ENCODE results near the gene MGAT2. TPM values are rescaled to one million over a fixed set of nuclear protein-coding genes. Genes with fewer than 3 reads are reported as not detected.

MGAT2 gene
- total and polyA plus RNA-seq, 9 of the 15 experiments (the other 6 are each of a cell fraction or from before 2014, with no cell fraction given), result 0.03 to 33.3 (median 24.6) TPM; not detected in 1

- TF ChIP-seq GTF3C2 (IDR thresholded peaks at IDR 0.05; ENCODE audit: borderline replicate concordance, extremely low read depth, insufficient read length), result peak; percentile 59
- TF ChIP-seq ZNF764 (CRISPR knock-in tag; IDR thresholded peaks at IDR 0.05; ENCODE audit: low read depth), result peak; percentile 78
- TF ChIP-seq HLTF (IDR thresholded peaks at IDR 0.05), result no peak
- no peak for TF ChIP-seq ZKSCAN3 (CRISPR knock-in tag; IDR thresholded peaks at IDR 0.05)
- no peak for TF ChIP-seq MCM2 (IDR thresholded peaks at IDR 0.05; ENCODE audit: low read depth)
- no peak for TF ChIP-seq ZNF76 (CRISPR knock-in tag; IDR thresholded peaks at IDR 0.05; ENCODE audit: borderline replicate concordance)
- TF ChIP-seq PHF8 (IDR thresholded peaks at IDR 0.05; ENCODE audit: borderline replicate concordance, low read length), result no peak
- TF ChIP-seq CTCF (IDR thresholded peaks at IDR 0.05 in 2 of 3, conservative IDR thresholded peaks at IDR 0.05 in 1 of 3; ENCODE audit: insufficient read depth in 2 of 3, low read depth in 1 of 3, low read length in 3 of 3), result peak; percentile 55 to 99 (median 95)
- peak in 1 of 2 experiments; percentile 69; a peak in 2 of 3 replicates for TF ChIP-seq CBX3 (IDR thresholded peaks at IDR 0.05; ENCODE audit: borderline replicate concordance in 1 of 2, low read length in 2 of 2)
- TF ChIP-seq TEAD4 (IDR thresholded peaks at IDR 0.05; ENCODE audit: low read length), result peak; percentile 19; the same call in 1 of the 2 replicates
- no peak for TF ChIP-seq TEAD4 (CRISPR knock-in tag; IDR thresholded peaks at IDR 0.05; ENCODE audit: borderline replicate concordance)
These were observed 33.7 kb upstream of the MGAT2 start (continued) for GRCh38 chr14:49586673-49587460.

All from K562 (cell line).